ENCODE data around the gene PSMF1.

- TF ChIP-seq TAF1 (IDR thresholded peaks at IDR 0.05; ENCODE audit: low read depth), result no peak
- no peak for TF ChIP-seq POLR2AphosphoS5 (IDR thresholded peaks at IDR 0.05)
- TF ChIP-seq, protein P1, sequence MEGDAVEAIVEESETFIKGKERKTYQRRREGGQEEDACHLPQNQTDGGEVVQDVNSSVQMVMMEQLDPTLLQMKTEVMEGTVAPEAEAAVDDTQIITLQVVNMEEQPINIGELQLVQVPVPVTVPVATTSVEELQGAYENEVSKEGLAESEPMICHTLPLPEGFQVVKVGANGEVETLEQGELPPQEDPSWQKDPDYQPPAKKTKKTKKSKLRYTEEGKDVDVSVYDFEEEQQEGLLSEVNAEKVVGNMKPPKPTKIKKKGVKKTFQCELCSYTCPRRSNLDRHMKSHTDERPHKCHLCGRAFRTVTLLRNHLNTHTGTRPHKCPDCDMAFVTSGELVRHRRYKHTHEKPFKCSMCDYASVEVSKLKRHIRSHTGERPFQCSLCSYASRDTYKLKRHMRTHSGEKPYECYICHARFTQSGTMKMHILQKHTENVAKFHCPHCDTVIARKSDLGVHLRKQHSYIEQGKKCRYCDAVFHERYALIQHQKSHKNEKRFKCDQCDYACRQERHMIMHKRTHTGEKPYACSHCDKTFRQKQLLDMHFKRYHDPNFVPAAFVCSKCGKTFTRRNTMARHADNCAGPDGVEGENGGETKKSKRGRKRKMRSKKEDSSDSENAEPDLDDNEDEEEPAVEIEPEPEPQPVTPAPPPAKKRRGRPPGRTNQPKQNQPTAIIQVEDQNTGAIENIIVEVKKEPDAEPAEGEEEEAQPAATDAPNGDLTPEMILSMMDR (IDR thresholded peaks at IDR 0.05; ENCODE audit: poor library complexity, severe bottlenecking), result no peak
Observed at GRCh38 chr20:1184260-1184637, 65.8 kb downstream of the PSMF1 start.
